Natural killer cell (primary cell): ENCODE data around the gene ASAP2. TPM values are rescaled to one million over a fixed set of nuclear protein-coding genes. Genes with fewer than 3 reads are reported as not detected.

Experiments used
- ATAC-seq, 3 donors: fragments of 150-1000 bp in 2 of 3; fragments of 200-7000 bp in 1 of 3; cut with Tn5 transposase; 1 replicate in 1 of 3; 2 replicates in 2 of 3; pipeline ENCODE4 v1.10.0; 2021; ENCODE audit warnings: mild to moderate bottlenecking in 2 of 3, moderate library complexity in 2 of 3
- DNase-seq, 2 donors: peaks; one replicate each; pipeline versions ENCODE4 v3.0.0 to v3.0.0-alpha.2; 2013 to 2021; ENCODE audit warnings: mixed read lengths in 1 of 2
- H3K27ac ChIP-seq: one replicate; pipeline ENCODE4 v1.5.1; 2013; ENCODE audit warnings: mild to moderate bottlenecking, low read length
- H3K27me3 ChIP-seq: one replicate; pipeline ENCODE4 v1.6.1; 2013; ENCODE audit warnings: low read length; ENCODE audit not compliant: control insufficient read depth, insufficient read depth
- H3K36me3 ChIP-seq: one replicate; pipeline ENCODE4 v1.6.1; 2013; ENCODE audit warnings: low read length; ENCODE audit not compliant: control insufficient read depth, insufficient read depth
- H3K4me1 ChIP-seq: one replicate; pipeline ENCODE4 v1.6.1; 2013; ENCODE audit warnings: low read length; ENCODE audit not compliant: control insufficient read depth, insufficient read depth
- H3K4me3 ChIP-seq: one replicate; pipeline ENCODE4 v1.5.1; 2013; ENCODE audit warnings: low read length
- H3K9me3 ChIP-seq: one replicate; pipeline ENCODE4 v1.6.1; 2013; ENCODE audit warnings: low read length; ENCODE audit not compliant: control insufficient read depth, insufficient read depth
- H3K27ac Mint-ChIP-seq, 2 donors: one replicate each; pipeline ENCODE4 v1.8.0; 2022; ENCODE audit warnings: mild to moderate bottlenecking in 2 of 2, mixed read lengths in 2 of 2, moderate library complexity in 1 of 2
- H3K27me3 Mint-ChIP-seq, 2 donors: one replicate each; pipeline ENCODE4 v1.8.0; 2022; ENCODE audit warnings: low read depth in 2 of 2, mixed read lengths in 2 of 2
- H3K36me3 Mint-ChIP-seq: one replicate; pipeline ENCODE4 v1.8.0; 2022; ENCODE audit warnings: mixed read lengths
- H3K4me1 Mint-ChIP-seq, 2 donors: one replicate each; pipeline ENCODE4 v1.8.0; 2022; ENCODE audit warnings: mixed read lengths in 2 of 2
- H3K4me3 Mint-ChIP-seq: one replicate; pipeline ENCODE4 v1.8.0; 2022; ENCODE audit warnings: mild to moderate bottlenecking, moderate library complexity, mixed read lengths
- H3K9me3 Mint-ChIP-seq, 2 donors: one replicate each; pipeline ENCODE4 v1.8.0; 2022; ENCODE audit warnings: mixed read lengths in 2 of 2
- WGBS: methylation state at CpG from one replicate; pipeline ENCODE4 v1.1.7; 2013; ENCODE audit warnings: missing lambda C conversion rate; ENCODE audit not compliant: insufficient coverage; 5-methylcytosine and 5-hydroxymethylcytosine counted together
- intact Hi-C: fragments of 100-400 bp; cut with micrococcal nuclease; formaldehyde crosslinking; loops from one replicate; pipeline ENCODE4 v1.14.2; 2022
- total RNA-seq, 4 donors: library from RNA; stranded (reverse); fragments of 120-200 nt in 1 of 4; gene quantifications; one replicate each; pipeline versions ENCODE4 v1.2.3 to v1.2.4, GENCODE V29; 2013 to 2022
- TF ChIP-seq, protein P1 (sequence below): fragments of 200-600 bp; IDR thresholded peaks from one replicate; pipeline ENCODE4 v1.8.0; 2022; ENCODE audit warnings: antibody characterized with exemption

The ASAP2 gene
- total RNA-seq, 3 donors from 2014 or later (not counting 1 experiment from before 2014, with no cell fraction given) = 0.20 to 1.8 (median 0.60) TPM

DNA sequence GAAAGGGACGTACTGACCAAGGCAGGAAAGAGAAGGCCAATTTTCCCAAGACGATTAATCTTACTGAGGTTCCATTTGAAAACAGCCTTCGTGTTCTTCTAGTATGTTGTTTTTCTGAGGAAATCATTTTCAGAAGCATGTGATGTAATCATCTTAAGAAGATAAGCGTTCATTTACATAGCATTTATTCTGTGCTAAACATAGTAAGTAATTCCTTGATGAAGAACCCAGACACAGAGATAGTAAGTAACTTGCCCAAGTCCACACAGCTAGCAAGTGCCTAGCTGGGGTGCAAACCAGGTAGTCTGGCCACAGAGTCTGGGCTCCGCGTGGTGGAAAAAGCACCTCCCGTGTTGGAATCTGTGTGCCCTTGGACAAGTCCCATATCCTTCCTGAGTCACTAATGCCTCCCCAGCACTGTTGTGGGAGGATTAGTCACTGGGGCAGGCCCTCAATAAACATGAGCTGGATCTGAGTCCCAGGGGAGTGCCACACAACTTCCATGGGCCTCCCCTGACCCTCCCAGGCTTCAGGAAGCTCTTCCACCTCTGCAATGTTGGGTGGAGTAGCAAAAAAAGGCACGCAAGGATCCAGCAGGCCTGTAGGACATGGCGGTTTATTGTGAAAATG, 26.9 kb upstream of the ASAP2 start:
- Mint-ChIP-seq H3K9me3 (no peaks in the 10 kb centered on the region), H3K4me1 (no peaks in the 10 kb centered on the region), H3K36me3 (no peaks in the 10 kb centered on the region), H3K4me3 (no peak overlapping the region), H3K27ac (no peak overlapping the region), H3K27me3 (peaks cover 10 to 11% of the 10 kb centered on the region in 2 donors)
- no peak for ATAC-seq
- H3K4me1 ChIP-seq = no peaks in the 10 kb centered on the region
- WGBS = 89% methylated on average over 6 of the region's 9 CpGs
- no peaks in the 10 kb centered on the region for H3K36me3 ChIP-seq
- TF ChIP-seq, protein P1, sequence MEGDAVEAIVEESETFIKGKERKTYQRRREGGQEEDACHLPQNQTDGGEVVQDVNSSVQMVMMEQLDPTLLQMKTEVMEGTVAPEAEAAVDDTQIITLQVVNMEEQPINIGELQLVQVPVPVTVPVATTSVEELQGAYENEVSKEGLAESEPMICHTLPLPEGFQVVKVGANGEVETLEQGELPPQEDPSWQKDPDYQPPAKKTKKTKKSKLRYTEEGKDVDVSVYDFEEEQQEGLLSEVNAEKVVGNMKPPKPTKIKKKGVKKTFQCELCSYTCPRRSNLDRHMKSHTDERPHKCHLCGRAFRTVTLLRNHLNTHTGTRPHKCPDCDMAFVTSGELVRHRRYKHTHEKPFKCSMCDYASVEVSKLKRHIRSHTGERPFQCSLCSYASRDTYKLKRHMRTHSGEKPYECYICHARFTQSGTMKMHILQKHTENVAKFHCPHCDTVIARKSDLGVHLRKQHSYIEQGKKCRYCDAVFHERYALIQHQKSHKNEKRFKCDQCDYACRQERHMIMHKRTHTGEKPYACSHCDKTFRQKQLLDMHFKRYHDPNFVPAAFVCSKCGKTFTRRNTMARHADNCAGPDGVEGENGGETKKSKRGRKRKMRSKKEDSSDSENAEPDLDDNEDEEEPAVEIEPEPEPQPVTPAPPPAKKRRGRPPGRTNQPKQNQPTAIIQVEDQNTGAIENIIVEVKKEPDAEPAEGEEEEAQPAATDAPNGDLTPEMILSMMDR = no peak
- H3K27ac ChIP-seq = no peak overlapping the region
- H3K27me3 ChIP-seq = no peaks in the 10 kb centered on the region
- DNase-seq = no peak
- H3K4me3 ChIP-seq = no peak overlapping the region
- no peaks in the 10 kb centered on the region for H3K9me3 ChIP-seq
- intact Hi-C loops = no loop called here

DNA sequence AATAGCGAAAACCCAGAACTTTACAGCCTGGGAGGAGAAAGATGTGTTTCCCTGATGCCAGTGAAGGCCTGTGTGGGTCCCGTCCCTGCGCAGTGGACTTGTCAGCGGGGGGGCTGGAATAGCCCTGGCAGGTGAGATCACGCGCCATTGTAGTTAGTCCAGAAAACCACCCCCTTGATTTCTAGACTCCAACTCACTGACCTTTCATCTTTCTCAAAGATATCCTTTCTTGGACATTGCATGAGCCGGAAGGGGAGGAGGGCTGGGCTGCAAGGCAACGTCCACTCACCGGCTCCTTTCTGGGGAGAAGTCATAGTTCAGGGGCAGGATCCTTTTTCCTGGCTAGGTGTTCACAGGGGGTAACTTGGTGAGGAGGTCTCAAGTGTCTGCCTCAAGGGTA, 22.3 kb upstream of the ASAP2 start:
- Mint-ChIP-seq H3K27ac (no peak overlapping the region), H3K36me3 (no peaks in the 10 kb centered on the region), H3K4me3 (no peak overlapping the region), H3K4me1 (no peaks in the 10 kb centered on the region), H3K9me3 (no peaks in the 10 kb centered on the region), H3K27me3 (peaks cover 7 to 10% of the 10 kb centered on the region in 2 donors)
- Histone ChIP-seq H3K9me3 (no peaks in the 10 kb centered on the region), H3K4me3 (no peak overlapping the region), H3K36me3 (no peaks in the 10 kb centered on the region), H3K27me3 (no peaks in the 10 kb centered on the region), H3K4me1 (no peaks in the 10 kb centered on the region), H3K27ac (no peak overlapping the region)
- 94% methylated on average over 9 of the region's 9 CpGs for WGBS
- ATAC-seq (no peak), DNase-seq (no peak)
- TF ChIP-seq, protein P1 = no peak
- intact Hi-C loops = no loop called here

DNA sequence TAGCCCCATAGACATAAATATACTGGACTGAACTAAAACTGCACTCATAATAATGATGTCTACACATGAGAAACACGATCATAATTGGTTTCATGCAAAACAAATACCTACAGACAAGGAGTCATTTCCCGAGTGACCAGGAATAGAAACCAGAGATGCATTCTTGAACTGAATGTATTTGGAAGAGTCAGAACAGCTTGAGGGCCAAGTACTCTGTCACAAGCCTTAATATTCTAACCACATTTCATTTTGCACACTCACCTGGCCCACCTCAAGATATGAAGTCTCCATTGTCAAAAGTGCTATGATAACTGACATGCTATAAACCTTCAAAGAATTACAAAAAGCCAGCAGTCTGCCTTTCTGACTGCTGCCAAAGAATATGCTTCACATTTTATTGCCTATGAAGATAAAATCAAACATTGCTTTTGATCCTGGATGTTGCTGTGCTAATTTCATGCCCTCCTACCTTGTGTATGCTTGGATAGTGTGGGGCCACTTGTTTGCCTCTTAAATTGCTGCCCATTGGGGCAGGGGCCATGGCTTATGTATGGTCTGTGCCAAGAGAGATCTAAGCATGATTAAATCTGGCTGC, 18.9 kb upstream of the ASAP2 start:
- DNase-seq = no peak
- H3K27me3 ChIP-seq = no peaks in the 10 kb centered on the region
- no peak for ATAC-seq
- TF ChIP-seq, protein P1 = no peak
- no peaks in the 10 kb centered on the region for H3K4me1 Mint-ChIP-seq
- H3K36me3 Mint-ChIP-seq = no peaks in the 10 kb centered on the region
- H3K4me1 ChIP-seq = no peaks in the 10 kb centered on the region
- no peak overlapping the region for H3K4me3 Mint-ChIP-seq
- H3K27ac Mint-ChIP-seq = no peak overlapping the region
- whole genome bisulfite sequencing = 81% methylated on average over 2 of the region's 2 CpGs
- no peak overlapping the region for H3K27ac ChIP-seq
- no peaks in the 10 kb centered on the region for H3K36me3 ChIP-seq
- H3K27me3 Mint-ChIP-seq = peaks cover 5 to 10% of the 10 kb centered on the region in 2 donors
- no peaks in the 10 kb centered on the region for H3K9me3 ChIP-seq
- no peak overlapping the region for H3K4me3 ChIP-seq
- intact Hi-C loops = no loop called here
- H3K9me3 Mint-ChIP-seq = no peaks in the 10 kb centered on the region

DNA sequence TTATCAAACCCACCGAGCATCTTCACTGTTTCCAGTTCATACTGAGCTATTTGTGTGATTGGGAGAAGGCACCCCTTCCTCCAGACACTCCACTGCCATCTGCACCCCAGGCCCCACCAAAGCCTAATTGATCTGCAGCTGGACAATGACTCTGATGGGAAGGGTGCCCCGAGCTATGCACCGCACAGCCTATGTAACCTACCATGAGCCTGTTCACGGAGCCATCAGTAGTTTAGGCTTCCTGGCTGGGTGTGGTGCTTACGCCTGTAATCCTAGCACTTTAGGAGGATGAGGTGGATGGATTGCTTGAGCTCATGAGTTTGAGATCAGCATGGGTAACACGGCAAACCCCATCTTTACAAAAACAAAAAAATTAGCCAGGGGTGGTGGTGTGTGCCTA, 17.8 kb upstream of the ASAP2 start:
- Mint-ChIP-seq H3K4me3 (no peak overlapping the region), H3K27me3 (peaks cover 0 to under 1% of the 10 kb centered on the region in 2 donors), H3K4me1 (no peaks in the 10 kb centered on the region), H3K27ac (no peak overlapping the region), H3K9me3 (no peaks in the 10 kb centered on the region), H3K36me3 (no peaks in the 10 kb centered on the region)
- Histone ChIP-seq H3K27ac (no peak overlapping the region), H3K9me3 (no peaks in the 10 kb centered on the region), H3K4me3 (no peak overlapping the region), H3K36me3 (no peaks in the 10 kb centered on the region), H3K27me3 (no peaks in the 10 kb centered on the region), H3K4me1 (no peaks in the 10 kb centered on the region)
- TF ChIP-seq, protein P1 = no peak
- 89% methylated on average over 4 of the region's 6 CpGs for WGBS
- no peak for ATAC-seq
- DNase-seq = no peak
- intact Hi-C loops = no loop called here
